Right lobe of liver (tissue), 4 donors: ENCODE data around the gene DLL1.

ENCODE experiments used
- POLR2A ChIP-seq: fragments of 450-650 bp; IDR thresholded peaks from one replicate; pipeline ENCODE4 v1.6.1; 2017; ENCODE audit warnings: antibody characterized with exemption, mild to moderate bottlenecking
- TF ChIP-seq, protein P1 (sequence below), 4 donors: fragments of 200-600 bp in 3 of 4; fragments of 450-650 bp in 1 of 4; IDR thresholded peaks; one replicate each; pipeline versions ENCODE4 v1.5.1 to v1.8.0; 2016 to 2022; ENCODE audit warnings: antibody characterized with exemption in 4 of 4, mild to moderate bottlenecking in 2 of 4
- donor health status: DM: no; HTN: no; CAD: no.
- donor health status: DM: no; HTN: no; CAD: no.
- donor health status: DM: no; HTN: yes; CAD: no.

DNA sequence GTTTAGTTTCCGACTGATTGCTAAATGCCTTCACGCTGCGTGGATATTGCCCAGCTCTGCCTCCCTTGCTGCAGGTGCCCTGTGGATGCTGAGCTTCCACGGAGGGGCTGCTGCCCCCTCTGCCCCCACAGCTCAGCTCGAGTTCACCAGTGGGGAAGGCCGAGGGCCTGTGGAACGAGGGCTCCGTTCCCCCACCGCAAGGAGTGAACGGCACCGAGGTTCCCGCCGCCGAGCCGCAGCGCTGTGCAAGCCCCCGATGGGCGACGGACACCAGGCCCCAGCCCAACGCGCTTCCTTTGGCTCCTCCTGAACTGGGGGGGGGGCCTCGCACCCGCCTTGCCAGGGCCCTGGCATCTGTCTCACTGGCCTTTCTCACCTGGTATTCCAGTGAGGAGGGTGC lies 17.7 kb downstream of the DLL1 start:
- TF ChIP-seq, protein P1, sequence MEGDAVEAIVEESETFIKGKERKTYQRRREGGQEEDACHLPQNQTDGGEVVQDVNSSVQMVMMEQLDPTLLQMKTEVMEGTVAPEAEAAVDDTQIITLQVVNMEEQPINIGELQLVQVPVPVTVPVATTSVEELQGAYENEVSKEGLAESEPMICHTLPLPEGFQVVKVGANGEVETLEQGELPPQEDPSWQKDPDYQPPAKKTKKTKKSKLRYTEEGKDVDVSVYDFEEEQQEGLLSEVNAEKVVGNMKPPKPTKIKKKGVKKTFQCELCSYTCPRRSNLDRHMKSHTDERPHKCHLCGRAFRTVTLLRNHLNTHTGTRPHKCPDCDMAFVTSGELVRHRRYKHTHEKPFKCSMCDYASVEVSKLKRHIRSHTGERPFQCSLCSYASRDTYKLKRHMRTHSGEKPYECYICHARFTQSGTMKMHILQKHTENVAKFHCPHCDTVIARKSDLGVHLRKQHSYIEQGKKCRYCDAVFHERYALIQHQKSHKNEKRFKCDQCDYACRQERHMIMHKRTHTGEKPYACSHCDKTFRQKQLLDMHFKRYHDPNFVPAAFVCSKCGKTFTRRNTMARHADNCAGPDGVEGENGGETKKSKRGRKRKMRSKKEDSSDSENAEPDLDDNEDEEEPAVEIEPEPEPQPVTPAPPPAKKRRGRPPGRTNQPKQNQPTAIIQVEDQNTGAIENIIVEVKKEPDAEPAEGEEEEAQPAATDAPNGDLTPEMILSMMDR (IDR thresholded peaks at IDR 0.05), result no peak
- no peak for TF ChIP-seq POLR2A
